GM20000 (cell line): ENCODE measurements around the gene TAF1B.

ENCODE experiments used
- DNase-seq: peaks from one replicate; pipeline ENCODE4 v3.0.0; 2012; ENCODE audit warnings: low spot score
- CTCF ChIP-seq: IDR thresholded peaks from 2 replicates; pipeline ENCODE4 v1.5.1; 2012; ENCODE audit warnings: mild to moderate bottlenecking, control low read depth; ENCODE audit errors: extremely low read depth, missing control alignments

Gene TAF1B

GRCh38 chr2:9889812-9890261 is 46.6 kb downstream of the TAF1B start:
- no peak for DNase-seq
- TF ChIP-seq CTCF: no peak

- TF ChIP-seq CTCF: no peak
- DNase-seq: no peak
Observed at GRCh38 chr2:9892236-9892635, 49.0 kb downstream of the TAF1B start.

GRCh38 chr2:9895669-9896590 is 52.7 kb downstream of the TAF1B start:
- no peak for DNase-seq
- no peak for TF ChIP-seq CTCF

- TF ChIP-seq CTCF: no peak
- peak; percentile 8 for DNase-seq
Observed at GRCh38 chr2:9897331-9897737, 54.1 kb downstream of the TAF1B start.

GRCh38 chr2:9897846-9898245 is 54.6 kb downstream of the TAF1B start:
- no peak for TF ChIP-seq CTCF
- no peak for DNase-seq

- no peak for TF ChIP-seq CTCF
- no peak for DNase-seq
Observed at GRCh38 chr2:9905413-9905812, 62.1 kb downstream of the TAF1B start.

- DNase-seq: no peak
- TF ChIP-seq CTCF: no peak
Observed at GRCh38 chr2:9907402-9907801, 64.1 kb downstream of the TAF1B start.
